ENCODE measurements around the gene EMID1.

DNA sequence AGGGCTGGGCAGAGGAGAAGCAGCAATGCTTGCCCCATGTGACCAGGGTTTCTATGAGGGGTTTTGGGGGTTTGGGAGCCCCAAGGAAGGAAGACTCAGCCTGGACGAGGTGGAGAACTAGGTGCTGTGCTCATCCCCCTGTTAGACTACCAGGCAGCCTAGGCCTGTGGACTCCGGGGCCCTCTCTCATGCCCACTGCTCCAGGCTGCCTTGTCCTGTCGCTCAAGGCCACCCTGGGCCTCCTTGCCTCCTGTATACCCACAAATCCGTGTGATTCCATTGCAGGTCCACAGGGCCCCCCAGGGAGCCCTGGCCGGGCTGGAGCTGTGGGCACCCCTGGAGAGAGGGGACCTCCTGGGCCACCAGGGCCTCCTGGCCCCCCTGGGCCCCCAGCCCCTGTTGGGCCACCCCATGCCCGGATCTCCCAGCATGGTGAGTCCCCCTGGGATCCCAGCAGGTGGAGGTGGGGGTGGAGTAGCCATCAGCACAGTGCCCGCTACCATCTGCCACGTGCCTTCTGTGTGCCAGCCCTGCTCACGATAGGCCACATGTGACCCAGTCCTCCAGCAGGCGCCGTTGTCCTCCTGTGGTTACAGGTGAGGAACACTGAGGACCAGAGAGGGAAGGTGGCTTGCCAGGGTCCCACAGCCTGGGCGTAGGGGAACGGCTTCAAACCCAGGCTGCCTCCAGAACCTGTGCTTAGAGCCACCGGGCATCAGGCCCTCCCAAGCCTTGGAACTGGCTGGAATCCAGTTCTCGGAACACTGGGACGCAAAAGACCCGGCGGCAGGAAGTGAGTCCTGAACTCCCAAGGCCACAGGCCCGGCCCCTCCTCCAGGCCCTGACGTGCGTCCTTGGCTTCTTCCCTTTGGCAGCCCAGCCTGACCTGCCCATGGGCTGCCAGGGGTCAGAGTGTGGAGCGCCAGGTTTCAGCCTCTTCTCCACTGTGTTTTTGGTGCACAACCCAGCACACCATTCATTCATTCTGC is 26.6 kb downstream of the EMID1 start:
- TF ChIP-seq POLR2AphosphoS5 (IDR thresholded peaks at IDR 0.05; ENCODE audit: low read depth, low read length): no peak
- no peak for TF ChIP-seq TAF1 (IDR thresholded peaks at IDR 0.05; ENCODE audit: borderline replicate concordance, insufficient read depth, low read length)
- no peak for TF ChIP-seq SIN3A (IDR thresholded peaks at IDR 0.05; ENCODE audit: borderline replicate concordance, insufficient read depth, low read length)
